Skeletal muscle satellite cell (primary cell): ENCODE results near the gene ACTG1.

Experiments used
- H3K27me3 ChIP-seq: 2 replicates; pipeline ENCODE4 v1.7.0; 2013; ENCODE audit warnings: low read length; ENCODE audit not compliant: control insufficient read depth, insufficient read depth
- H3K36me3 ChIP-seq: 2 replicates; pipeline ENCODE4 v1.7.0; 2013; ENCODE audit warnings: mild to moderate bottlenecking, control low read depth, low read length; ENCODE audit not compliant: insufficient read depth
- H3K4me1 ChIP-seq: 2 replicates; pipeline ENCODE4 v1.7.0; 2013; ENCODE audit warnings: low read length; ENCODE audit not compliant: control insufficient read depth, insufficient read depth
- H3K4me2 ChIP-seq: 2 replicates; pipeline ENCODE4 v1.7.0; 2013; ENCODE audit warnings: mild to moderate bottlenecking, low read length
- H3K4me3 ChIP-seq: 2 replicates; pipeline ENCODE4 v1.7.0; 2013; ENCODE audit warnings: low read length
- H3K9ac ChIP-seq: 2 replicates; pipeline ENCODE4 v1.7.0; 2013; ENCODE audit warnings: mild to moderate bottlenecking, low read depth, low read length, moderate library complexity
- H3K9me3 ChIP-seq: replicated peaks from 2 replicates; pipeline ENCODE4 v1.7.0; 2013; ENCODE audit warnings: mild to moderate bottlenecking, control low read depth, low read length

Gene ACTG1

DNA sequence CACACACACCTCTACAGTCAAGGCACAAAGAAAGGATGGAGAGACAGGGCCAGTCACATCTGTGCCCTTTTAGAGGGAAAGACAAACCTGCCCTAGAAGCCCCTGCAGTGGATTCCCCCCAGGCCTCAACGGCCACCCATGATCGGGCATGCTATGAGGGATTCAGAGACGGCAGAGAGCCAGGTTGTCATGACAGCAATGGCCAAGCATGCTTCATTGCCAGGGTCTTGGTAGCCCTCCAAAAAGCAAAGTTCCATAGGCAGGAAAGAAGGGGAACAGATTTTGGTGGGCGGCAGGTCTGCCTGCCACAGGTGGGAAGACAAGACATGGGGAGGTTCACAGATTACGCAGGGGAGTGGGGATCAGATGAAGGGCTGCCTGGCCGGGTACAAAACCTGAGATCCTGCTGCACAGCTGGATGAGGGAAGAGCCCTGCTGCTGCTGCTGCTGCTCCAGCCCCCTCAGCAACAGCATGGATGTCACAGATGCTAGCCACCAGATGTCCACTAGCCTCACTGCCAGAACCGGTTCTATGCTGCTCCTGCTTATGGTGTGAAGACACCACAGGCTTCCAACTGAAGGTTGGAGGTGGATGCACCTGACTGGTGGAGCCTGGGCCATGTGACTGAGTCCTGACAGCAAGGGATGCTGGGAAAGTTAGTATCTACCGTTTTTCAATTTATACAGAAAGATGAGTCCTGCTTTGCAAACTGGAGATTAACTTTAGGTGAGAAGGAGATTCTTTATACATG is 17.8 kb downstream of the ACTG1 start:
- H3K27me3 ChIP-seq: peaks cover 28% of the 10 kb centered on the region
- no peak overlapping the region for H3K9ac ChIP-seq
- H3K4me1 ChIP-seq: peaks cover 6% of the 10 kb centered on the region
- no peaks in the 10 kb centered on the region for H3K36me3 ChIP-seq
- no peaks in the 10 kb centered on the region for H3K9me3 ChIP-seq
- no peak overlapping the region for H3K4me3 ChIP-seq
- no peak overlapping the region for H3K4me2 ChIP-seq

DNA sequence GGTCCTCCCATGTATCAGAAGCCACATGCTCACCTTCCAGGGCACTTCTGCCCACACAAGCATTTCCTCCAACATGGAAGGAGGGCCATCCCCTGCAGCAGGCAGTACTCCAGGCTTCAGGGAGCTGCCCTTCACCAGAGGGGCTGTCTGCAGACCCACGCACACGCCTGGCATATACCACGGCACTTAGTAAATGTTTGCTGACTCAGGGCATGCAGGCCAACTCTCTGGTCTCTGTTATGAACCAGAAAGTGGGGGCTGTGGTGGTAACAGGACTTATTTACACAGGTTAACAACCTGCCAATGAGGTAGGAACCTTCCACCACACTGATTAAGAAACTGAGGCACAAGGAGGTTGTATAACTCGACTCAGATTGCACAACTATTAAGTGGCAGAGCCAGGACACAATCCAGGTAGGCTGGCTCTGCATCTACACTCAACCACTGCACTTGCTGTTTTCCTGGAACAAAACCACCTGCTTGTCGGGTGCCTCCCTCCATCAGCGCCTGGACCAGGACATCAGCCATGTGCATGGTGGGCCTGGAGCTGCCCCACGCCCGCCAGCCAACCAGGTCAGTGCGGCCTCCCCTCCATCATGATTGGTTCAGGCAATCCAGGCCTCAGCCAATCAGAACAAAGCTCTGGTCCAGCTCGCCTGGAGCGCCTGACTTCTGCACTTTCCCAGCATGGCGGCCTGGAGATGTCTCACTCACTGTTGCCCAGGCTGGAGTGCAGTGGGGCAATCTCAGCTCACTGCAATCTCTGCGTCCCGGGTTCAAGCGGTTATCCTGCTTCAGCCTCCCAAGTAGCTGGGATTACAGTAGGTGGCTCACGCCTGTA is 19.2 kb downstream of the ACTG1 start:
- H3K4me3 ChIP-seq: no peak overlapping the region
- H3K36me3 ChIP-seq: no peaks in the 10 kb centered on the region

DNA sequence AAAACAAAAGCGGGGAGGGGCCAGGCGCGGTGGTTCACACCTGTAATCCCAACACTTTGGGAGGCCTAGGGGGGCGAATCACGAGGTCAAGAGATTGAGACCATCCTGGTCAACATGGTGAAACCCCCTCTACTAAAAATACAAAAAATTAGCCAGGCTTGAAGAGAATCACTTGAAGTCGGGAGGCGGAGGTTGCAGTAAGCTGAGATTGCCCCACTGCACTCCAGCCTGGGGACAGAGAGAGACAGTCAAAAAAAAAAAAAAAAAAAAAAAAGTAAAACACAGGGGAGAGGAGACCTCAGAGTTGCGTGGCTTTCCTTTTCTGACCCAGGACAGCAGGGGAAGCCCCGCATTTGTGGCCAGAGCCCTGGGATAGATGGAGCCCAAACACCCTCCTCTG is 19.9 kb downstream of the ACTG1 start:
- no peak overlapping the region for H3K4me3 ChIP-seq
- peaks cover 28% of the 10 kb centered on the region for H3K27me3 ChIP-seq
- H3K4me2 ChIP-seq: no peak overlapping the region
- H3K9ac ChIP-seq: no peak overlapping the region
- peaks cover 11% of the 10 kb centered on the region for H3K4me1 ChIP-seq
- H3K36me3 ChIP-seq: no peaks in the 10 kb centered on the region
- H3K9me3 ChIP-seq: no peaks in the 10 kb centered on the region

More for the DNA sequence above, 19.2 kb downstream of the ACTG1 start:
- H3K4me1 ChIP-seq: peaks cover 6% of the 10 kb centered on the region
- no peak overlapping the region for H3K9ac ChIP-seq
- no peak overlapping the region for H3K4me2 ChIP-seq
- H3K27me3 ChIP-seq: peaks cover 28% of the 10 kb centered on the region
- H3K9me3 ChIP-seq: no peaks in the 10 kb centered on the region

DNA sequence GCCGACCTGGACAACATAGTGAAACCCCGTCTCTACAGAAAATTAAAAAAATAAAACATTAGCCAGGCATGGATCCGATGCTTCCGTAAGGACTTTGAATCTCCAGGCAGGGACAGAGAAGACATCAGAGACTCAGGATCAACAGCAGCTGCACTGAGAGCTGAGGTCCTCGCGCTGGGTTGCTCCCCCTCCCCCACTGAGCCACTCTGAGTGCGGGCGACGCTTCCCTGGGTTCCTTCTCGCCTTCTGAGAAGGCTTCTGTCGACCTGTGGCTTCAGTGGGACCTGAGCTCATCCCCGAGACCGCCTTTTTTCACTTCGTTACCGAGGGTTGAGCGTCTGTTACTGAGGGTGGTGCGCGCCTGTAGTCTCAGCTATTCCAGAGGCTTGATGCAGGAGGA is 20.4 kb downstream of the ACTG1 start:
- Histone ChIP-seq H3K36me3 (no peaks in the 10 kb centered on the region), H3K4me1 (peaks cover 15% of the 10 kb centered on the region), H3K4me3 (no peak overlapping the region), H3K27me3 (peaks cover 28% of the 10 kb centered on the region), H3K9ac (no peak overlapping the region), H3K9me3 (no peaks in the 10 kb centered on the region), H3K4me2 (no peak overlapping the region)

DNA sequence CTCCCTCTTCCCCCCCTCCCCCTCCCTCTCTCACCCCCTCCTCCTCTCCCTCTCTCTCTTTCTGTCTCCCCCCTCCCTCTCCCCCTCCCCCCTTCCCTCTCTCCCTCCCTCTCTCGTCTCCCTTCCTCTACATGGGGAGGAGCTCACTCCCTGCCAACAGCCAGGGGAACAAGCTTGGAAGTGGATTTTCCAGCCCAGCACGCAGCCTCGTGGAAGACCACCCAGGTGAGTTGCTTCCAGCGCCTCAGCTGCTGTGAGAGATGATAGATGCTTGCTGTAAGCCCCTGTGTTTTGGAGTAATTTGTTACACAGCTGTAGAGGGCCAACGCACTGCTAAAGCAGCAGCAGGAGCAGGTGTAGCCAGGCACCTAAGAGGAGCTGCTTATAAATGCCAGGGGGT is 20.8 kb downstream of the ACTG1 start:
- Histone ChIP-seq H3K36me3 (no peaks in the 10 kb centered on the region), H3K9ac (no peak overlapping the region), H3K4me3 (no peak overlapping the region), H3K4me1 (peaks cover 15% of the 10 kb centered on the region), H3K27me3 (peaks cover 28% of the 10 kb centered on the region), H3K4me2 (no peak overlapping the region), H3K9me3 (no peaks in the 10 kb centered on the region)

DNA sequence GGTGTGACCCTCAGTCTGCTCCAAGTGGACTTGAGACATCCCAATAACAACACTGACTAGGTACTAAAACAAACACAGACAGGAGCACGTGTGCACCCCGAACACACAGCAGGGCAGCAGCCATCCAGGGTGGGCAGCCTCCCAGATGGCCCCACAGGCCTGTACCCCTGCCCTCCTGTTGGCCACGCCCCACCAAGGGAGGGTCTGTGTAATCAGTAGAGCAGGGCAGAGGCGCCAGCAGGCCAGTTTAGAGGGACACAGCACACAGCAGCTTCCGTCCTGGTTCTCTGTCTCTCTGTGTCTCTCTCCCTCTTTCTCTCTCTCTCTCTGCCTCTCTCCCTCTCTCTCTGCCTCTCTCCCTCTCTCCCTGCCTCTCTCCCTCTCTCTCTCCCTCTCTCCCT is 21.4 kb downstream of the ACTG1 start:
- H3K4me2 ChIP-seq: no peak overlapping the region
- no peaks in the 10 kb centered on the region for H3K36me3 ChIP-seq
- no peaks in the 10 kb centered on the region for H3K9me3 ChIP-seq
- no peak overlapping the region for H3K9ac ChIP-seq
- H3K4me1 ChIP-seq: peaks cover 15% of the 10 kb centered on the region
- no peak overlapping the region for H3K4me3 ChIP-seq
- peaks cover 24% of the 10 kb centered on the region for H3K27me3 ChIP-seq

DNA sequence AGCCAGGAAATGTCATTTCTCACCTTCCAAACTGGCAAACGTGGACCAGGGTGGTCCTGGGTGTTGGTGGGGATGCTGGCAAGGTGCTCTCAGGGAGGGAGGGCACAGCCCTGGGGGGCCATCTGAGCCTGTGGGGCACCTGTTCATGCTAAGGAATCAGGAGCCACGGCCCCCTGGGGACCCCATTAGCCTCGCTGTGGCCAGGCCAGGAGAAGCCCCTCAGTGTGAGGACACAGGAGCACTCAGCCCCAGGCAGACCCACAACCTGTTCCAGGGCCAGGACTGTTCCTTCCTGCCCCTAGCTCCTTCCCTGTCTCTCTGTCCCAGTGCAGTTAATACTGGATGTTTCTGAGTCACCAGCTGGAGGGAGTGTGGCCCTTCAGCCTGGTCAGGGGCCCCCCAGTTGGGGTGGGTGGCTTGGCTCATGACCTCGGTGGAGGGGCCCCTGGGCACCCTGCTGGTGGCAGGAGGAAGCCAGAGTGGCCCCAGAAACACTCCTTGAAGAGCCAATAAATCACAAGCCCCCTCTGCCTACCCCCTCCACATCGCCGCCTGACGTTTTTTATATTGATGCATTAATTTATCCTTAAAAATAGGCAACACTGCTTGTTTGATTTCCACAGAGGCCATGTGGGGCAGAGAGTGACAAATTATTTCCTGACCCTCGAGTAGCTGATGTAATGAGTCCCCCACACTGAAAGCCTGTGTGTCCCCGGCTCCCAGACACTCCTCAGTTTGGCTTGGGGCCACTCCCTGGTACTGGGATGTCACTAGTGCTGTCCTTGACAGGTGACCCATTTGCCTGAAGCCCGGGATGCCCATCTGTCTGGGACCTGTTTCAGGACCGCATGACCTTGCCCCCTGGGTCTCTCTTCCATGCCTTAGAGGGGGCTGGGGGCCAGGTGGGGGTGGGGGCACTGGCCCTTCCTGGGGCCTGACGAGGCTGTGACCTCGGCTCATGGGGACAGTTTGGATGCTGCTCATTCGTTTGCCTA is 22.3 kb downstream of the ACTG1 start:
- Histone ChIP-seq H3K27me3 (peaks cover 19% of the 10 kb centered on the region), H3K9ac (no peak overlapping the region), H3K9me3 (no peaks in the 10 kb centered on the region), H3K36me3 (no peaks in the 10 kb centered on the region), H3K4me2 (no peak overlapping the region), H3K4me1 (peaks cover 15% of the 10 kb centered on the region), H3K4me3 (no peak overlapping the region)

DNA sequence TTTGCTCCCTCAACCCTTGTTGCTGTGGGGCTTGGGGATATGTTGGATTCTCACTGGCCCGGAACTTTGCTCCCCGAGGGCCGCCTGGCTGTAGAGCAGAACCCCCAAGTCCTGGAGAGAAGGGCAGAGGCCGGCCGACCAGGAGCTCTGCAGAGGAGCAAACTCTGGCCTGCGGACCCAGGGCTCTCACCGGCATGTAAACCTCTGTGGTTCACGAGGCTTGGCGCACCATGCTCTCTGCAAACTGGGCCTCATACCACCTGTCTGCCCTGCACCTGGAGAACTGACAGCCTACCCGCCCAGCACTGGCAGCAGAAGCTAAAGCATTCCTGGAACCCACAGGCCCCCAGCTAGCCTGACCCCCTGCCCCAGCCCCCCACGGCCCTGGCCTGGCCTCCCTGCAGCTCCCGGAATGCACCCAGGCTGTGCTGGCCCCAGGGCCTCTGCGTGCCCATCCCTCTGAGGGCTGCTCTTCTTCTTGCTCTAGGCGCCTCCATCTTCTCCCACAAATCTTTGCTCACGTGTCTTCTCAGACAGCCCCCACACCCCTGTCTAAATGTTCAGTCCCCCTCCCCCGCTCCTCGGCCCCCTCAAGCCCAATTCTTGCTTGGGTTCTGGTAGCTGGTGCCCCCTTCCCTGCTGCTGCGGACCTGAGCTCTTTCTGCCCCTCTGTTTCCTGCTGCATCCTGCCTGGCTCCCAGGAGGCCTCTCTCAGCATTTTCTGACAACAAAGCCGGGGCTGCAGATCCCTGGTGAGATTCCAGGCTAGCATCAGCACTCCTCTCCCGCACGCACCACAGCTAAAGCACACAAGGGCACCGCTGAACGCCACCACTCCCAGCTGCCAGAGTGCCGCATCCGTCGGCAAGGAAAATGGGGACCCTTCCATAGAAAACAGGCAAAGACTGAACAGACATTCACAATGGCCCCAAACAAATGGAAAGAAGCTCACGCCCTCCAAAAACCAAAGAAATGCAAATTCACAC is 23.3 kb downstream of the ACTG1 start:
- no peaks in the 10 kb centered on the region for H3K36me3 ChIP-seq
- no peak overlapping the region for H3K9ac ChIP-seq
- peaks cover 21% of the 10 kb centered on the region for H3K4me1 ChIP-seq
- no peak overlapping the region for H3K4me2 ChIP-seq
- H3K4me3 ChIP-seq: no peak overlapping the region
- no peaks in the 10 kb centered on the region for H3K9me3 ChIP-seq
- H3K27me3 ChIP-seq: peaks cover 10% of the 10 kb centered on the region

DNA sequence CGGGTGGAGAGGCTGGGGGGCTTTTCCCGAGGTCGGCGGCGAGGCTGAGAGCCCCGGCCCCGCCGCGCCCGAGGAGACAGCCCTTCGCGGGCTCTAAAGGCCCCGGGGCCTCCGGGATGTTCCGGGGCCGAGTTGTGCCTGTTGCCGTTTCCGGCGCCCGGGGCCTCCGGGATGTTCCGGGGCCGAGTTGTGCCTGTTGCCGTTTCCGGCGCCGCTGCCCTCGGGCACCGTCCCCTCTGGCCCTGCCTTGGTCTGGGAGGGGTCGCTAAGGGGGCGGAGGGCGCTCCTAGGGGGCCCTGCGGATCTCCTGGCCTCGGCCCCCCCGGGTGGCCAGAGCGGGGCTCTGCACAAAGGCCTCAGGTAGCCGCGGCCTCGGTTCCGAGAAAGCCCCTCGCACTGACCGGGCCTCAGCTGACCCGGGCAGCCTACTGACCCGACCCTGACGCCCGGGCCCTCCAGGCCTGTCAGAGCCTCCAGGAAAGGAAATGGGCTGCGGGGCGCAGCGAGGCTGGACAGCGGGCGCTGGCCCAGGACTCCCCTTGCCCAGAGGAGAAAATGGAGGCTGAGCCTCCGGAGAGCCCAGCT is 24.2 kb downstream of the ACTG1 start:
- H3K9ac ChIP-seq: peak overlapping the region; percentile 99
- H3K9me3 ChIP-seq: no peaks in the 10 kb centered on the region
- H3K4me1 ChIP-seq: peaks cover 29% of the 10 kb centered on the region
- H3K4me3 ChIP-seq: peak overlapping the region; percentile 84
- peaks cover 9% of the 10 kb centered on the region for H3K27me3 ChIP-seq
- H3K36me3 ChIP-seq: no peaks in the 10 kb centered on the region
- H3K4me2 ChIP-seq: peak overlapping the region; percentile 99
